HG03571 (cell line): ENCODE measurements around the gene NOP53.
"Not testable (repeated sequence)": the region's sequence is repeated elsewhere in the genome, so short reads cannot be mapped to it uniquely, and the experiment has no call there.

ENCODE experiments used
- ATAC-seq: cut with Tn5 transposase; IDR thresholded peaks from one replicate; pipeline ENCODE4 v1.9.1; 2021; ENCODE audit not compliant: unreplicated experiment

NOP53 gene

DNA sequence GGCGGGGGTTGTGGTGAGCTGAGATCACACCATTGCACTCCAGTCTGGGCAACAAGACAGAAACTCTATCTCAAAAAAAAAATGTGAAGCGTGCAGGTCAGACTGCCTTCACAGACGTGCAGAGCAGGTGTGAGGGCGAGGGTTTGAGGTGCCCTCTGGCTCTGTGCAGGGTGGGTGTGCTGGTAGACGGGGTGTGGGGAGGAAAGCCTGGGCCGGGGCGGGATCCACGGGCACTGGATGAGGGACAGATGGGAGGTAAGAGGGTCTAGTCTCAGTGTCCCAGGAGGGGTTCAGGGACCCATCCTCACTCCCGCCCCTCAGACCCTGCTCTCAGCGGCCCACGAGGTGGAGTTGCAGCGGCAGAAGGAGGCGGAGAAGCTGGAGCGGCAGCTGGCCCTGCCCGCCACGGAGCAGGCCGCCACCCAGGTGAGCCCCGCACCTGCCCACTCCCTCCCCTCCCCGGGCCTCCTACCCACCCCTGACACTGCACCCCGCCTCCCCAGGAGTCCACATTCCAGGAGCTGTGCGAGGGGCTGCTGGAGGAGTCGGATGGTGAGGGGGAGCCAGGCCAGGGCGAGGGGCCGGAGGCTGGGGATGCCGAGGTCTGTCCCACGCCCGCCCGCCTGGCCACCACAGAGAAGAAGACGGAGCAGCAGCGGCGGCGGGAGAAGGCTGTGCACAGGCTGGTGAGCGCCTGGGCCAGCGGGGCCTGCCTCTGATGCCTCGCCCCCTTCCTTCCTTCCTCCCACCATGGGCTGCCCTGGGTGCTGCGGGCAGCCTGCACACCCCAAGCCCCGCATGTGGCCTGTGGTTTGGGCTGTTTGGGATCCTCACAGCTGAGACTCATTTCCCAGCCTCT lies 9.1 kb downstream of the NOP53 start:
- no peak for ATAC-seq

DNA sequence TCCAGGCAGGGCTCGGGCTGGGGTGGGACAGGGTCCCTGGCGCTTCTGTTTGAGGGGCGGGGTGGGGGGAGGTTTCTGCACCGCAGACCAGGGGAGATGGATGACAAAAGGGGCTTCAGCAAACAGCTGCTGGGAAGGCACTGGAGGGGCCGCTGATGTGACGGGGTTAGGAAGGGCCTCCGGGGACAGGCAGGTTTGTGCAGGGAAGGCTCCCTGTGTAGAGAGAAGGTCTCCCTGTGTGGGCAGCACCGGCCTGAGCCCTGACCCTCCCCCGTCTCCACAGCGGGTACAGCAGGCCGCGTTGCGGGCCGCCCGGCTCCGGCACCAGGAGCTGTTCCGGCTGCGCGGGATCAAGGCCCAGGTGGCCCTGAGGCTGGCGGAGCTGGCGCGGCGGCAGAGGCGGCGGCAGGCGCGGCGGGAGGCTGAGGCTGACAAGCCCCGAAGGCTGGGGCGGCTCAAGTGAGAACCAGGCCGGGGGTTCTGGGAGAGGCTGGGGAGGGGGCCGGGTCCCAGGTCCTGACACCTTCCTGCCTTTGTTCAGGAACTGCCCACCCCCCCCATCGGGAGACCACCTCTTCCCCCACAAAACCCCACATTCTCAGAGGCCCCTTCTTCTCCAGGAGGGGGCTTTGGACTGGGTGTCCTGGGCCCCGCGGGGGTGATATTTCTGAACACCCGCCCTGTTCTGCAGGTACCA lies 9.9 kb downstream of the NOP53 start:
- ATAC-seq, result no peak

DNA sequence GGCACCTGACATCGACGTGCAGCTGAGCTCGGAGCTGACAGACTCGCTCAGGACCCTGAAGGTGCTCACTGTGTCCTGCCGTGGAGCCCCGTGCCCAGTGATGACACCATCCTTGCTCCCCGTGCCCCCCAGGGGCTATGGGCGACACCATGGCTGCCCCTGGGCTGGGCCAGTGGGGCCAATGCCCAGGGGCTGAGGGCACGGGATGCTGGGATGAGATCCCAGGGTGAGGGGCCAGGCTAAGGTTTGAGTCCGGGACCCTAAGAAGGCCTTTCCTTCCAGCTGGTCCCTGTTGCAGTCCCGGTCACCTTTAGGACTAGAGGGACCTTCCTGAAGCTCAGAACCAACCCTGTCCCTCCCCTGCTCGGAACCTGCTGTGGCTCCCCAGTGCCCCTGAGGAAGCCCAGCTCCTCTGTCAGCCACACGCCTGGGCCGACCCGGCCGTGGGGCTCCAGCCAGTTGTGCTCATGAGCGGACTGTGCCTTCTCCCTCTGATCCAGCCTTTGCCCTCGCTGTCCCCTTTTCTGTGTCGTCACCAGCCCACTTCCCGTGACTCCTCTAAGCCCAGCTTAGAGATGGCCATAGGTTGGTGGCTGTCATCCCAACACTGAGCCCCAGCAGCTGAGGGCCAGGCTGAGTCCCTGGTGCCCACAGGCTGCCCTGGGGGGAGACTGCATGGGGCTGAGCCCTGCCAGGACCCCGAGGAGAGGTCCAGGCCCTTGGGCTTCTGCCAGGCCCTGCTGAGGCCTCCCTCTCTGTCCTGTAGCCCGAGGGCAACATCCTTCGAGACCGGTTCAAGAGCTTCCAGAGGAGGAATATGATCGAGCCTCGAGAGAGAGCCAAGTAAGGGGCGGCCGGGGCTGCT lies 10.6 kb downstream of the NOP53 start:
- ATAC-seq, result no peak

DNA sequence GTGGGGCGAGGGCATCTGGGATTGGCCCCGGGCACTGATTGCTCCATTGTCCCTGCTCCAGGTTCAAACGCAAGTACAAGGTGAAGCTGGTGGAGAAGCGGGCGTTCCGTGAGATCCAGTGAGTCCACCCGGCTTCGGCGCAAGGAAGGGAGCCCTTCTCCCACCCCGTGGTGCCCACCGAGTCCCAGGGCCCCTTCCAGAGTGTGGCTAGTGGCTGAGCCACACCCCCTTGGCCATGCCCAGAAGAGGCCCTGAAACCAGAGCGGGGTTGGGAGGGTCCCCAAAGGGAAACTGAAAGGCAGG lies 11.2 kb downstream of the NOP53 start:
- ATAC-seq, result no peak

DNA sequence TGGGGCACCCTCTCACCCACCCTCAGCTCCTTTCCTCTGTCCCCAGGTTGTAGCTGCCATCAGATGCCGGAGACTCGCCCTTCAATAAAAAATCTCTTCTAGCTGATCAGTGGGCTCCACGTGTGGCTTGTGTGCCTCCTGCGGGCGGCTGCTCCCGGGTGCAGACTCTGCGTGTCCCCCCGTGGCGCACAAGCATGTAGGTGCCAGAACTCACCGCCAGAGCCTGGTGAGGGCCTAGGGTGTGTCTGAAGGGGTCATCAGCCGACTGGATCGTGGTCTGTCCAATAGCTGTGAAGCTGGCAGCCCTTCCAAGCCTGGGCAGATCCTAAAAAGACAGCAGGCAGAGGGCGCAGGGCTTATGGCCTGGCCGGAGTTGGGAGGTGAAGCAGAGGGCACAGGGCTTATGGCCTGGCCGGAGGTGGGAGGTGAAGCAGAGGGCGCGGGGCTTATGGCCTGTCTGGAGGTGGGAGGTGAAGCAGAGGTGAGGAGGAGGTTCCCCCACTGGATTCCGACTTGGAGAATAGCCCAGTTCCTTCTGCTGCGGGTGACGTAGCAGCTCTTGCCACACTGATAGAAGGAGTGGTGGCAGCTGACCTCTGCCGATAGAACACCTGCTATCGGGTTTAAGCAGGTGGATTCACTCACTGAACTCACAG lies 11.7 kb downstream of the NOP53 start:
- ATAC-seq, result no peak

DNA sequence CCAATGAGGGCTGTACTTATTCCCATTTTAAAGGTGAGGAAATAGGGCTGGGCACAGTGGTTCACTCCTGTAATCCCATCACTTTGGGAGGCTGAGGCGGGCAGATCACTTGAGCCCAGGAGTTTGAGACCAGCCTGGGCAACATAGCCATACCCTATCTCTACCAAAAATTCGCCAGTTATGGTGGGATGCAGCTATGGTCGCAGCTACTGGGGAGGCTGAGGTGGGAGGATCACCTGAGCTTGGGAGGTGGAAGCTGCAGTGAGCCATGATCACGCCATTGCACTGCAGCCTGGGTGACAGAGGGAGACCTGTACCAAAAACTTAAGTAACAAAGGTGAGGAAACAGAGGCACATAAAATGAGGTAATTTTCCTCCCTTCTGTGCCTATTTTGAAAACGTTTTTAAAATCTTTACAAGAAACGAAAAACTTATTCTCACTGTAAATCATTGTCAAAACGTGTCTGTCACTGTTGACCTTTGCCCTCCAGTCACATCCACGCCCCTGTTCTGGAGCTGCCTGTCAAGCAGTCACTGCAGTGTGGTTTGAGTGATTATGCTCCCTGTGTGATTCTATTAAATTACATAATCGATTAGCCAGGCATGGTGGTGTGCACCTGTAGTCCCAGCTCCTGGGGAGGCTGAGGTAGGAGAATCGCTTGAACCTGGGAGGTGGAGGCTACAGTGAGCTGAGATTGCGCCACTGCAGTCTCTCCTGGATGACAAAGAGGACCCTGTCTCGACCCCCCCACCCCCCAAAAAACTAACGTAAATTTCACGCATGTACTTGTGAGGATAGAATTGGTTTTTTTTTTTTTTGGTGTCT lies 12.5 kb downstream of the NOP53 start:
- no peak for ATAC-seq

DNA sequence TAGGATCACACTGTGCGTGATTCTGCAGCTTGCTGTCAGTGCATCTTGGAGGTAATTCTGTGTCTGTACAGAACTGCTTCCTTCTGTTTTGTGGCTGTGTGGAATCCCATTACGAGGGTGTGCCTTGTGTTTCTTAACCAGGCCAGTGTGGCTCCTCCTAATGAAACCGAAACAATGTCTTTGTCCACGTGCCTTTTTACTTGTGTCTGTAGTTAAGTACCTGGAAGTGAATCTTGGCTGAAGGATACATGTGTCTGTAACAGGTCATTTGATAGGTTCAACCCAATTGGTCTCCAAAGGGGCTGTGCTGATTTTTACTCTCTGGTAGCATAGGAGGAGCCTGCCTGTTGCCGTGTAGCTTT lies 13.1 kb downstream of the NOP53 start:
- ATAC-seq, result no peak

DNA sequence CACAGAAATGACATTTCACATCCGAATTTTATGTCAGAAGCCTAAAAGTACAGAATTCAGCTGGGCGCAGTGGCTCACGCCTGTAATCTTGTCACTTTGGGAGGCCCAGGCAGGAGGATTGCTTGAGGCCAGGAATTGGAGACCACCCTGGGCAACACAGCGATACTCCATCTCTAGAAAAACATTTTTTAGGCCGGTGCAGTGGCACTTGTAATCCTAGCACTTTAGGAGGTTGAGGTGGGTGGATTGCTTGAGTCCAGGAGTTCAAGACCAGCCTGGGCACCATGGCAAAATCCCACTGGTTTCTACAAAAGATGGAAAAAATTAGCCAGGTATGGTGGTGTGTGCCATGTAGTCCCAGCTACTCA lies 15.3 kb downstream of the NOP53 start:
- ATAC-seq, result no peak

DNA sequence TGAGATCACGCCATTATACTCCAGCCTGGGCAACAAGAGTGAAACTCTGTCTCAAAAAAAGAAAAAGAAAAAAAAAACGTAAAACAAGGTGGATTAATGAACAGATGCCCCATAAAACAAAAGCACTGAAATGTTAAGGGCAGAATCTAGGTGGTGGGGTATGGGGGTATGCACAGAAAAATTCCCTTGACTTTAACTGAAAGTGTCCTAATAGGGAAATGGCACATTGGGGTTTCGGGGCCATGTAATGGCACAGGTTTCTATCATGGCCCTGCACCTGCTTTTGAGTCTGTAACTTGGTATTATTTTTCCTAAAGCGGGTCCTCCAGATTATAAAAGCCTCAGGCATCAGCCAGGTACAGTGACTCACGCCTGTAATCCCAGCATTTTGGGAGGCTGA lies 16.2 kb downstream of the NOP53 start:
- no peak for ATAC-seq

DNA sequence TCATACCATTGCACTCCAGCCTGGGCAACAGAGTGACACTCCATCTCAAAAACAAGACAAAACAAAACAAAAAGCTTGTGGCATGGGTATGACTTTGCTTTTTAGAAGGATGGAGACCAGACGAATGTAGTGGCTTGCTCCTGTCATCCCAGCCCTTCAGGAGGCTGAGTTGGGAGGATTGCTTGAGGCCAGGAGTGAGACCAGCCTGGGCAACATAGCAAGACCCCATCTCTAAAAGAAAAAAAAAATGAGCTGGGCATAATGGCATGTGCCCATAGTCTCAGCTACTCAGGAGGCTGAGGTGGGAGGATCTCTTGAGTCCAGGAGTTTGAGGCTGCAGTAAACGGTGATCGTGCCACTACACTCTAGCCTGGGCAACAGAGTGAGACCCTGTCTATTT lies 16.8 kb downstream of the NOP53 start:
- no peak for ATAC-seq

DNA sequence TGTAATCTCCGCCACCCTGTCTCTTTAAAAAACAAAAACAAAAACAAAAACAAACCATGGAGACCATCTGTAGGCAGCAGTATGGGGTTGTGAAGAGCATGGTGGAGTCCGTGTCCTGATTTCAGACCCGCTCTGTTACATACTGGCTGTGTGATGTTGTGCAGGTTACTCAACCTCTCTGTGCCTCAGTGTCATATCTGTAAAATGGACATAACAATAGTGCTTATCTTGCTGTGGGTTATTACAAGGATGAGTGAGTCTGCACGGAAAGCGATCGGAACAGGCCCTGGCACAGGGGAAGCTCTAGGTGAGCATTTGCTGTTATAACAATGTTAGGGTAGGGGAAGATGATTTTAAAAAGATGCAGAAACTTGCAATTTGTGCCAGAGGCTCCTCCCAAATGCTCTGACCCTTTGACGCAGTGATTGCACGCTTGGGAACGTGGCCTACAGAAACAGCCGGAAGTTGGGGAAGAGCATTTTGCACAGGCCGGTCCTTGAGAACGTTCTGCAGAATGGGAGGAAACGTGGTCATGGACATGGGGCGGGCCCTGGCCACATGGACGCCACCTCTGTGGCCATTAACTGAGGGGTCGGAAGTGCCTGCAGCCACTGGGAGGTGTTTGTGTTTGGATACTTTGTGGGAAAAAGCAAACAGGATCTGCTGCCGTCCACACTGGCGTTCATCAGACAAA lies 17.4 kb downstream of the NOP53 start:
- no peak for ATAC-seq

DNA sequence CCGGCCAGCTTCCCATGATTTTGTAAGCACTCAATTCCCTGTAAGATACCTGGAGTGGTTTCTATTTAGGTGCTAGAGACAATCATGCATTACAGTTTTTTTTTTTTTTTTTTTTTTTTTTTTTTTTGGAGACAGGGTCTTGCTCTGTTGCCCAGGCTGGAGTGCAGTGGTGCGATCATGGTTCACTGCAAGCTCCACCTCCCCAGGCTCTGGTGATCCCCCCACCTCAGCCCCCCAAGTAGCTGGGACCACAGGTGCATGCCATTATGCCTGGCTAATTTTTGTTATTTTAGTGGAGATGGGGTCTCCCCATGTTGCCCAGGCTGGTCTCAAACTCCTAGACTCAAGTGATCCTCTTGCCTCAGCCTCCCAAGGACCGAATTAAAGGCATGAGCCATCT lies 19.4 kb downstream of the NOP53 start:
- ATAC-seq, result not testable (repeated sequence)

DNA sequence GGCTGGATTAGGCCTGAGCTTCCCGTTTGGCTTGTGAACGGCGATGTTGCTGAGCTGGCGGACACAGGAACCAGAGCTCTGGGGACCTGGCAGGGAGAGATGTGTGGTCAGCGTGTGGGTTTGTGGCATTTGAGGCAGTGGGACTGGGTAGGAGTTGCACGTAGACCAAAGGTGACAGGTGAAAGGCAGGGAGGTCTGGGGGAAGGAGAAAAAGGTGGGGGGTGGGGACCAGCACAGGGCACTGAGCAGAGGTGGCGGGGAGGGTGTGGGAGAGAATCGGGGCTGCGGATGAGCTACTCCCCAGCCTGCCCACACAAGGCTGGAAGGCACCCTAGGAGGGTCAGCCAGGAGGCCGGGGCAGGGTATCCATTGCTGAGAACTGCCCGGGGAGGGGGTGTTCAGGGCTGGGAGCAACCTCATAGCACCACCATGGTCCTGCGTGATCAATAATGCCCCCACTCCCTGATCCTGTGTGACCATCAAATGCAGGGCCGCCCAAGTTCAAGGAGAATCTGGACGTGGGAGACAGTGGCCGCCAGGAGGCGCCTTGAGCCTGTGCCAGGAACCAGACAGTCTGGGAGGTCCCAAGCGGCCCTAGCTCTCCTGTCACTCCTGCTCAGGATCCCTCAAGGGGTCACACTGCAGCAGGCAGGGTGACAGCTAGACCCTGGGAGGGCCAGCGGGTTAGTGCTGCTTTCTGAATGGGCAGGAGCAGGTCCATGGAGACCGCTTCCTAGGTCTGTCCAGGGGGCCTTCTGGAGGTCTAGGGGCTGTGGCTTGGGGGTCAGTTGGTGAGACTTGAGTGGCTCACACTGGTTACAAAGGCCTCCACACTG lies 20.4 kb downstream of the NOP53 start:
- no peak for ATAC-seq

DNA sequence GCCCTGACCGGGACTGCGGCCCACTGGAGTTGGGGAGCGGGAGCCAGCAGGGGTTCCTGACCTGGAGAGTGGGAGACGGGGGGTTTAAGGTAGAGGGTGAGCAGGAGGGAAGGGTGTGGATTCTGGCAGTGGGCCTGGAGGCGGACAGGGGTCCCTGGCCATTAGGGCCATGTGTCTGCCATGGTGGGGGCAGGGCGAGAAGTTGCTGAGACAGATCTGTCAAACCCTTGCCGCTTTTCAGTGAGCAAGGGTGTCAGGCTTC lies 20.9 kb downstream of the NOP53 start:
- no peak for ATAC-seq

DNA sequence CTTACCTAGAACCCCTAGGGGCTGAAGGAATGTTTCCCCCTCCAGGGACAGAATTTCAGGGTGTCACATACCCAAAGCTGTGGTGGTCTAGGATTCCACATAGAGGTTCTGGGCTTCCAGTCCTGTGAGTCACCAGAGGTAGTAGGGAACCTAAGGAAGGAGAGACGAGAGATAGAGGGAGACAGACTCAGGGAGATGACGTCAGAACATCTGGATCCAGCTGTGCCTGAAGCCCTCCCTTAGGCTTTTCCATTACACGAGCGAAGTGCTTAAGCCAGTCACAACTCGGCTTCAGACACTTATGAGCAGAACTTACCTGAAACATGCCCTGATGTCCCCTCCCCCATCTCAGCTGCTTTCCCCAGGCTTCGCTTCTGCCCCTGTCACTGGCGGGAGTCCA lies 21.3 kb downstream of the NOP53 start:
- ATAC-seq, result no peak

DNA sequence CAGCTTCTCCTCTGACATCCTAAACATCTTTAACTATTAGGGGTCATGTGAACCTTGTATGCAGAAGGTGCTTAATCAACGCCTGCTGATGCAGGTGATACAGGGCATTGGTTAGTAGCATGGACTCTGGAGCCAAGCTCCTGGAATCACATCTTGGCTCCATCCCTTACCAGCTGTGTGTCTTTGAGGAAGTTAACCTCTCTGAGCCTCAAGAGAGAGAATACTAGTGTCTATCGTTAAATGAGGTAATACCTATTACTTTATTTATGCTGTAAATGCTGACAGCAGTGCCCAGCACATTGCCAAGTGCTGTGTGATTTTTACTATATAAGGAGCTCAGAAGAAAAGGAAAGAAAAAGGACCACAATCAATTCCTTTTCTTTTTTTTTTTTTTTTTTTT lies 22.0 kb downstream of the NOP53 start:
- no peak for ATAC-seq

DNA sequence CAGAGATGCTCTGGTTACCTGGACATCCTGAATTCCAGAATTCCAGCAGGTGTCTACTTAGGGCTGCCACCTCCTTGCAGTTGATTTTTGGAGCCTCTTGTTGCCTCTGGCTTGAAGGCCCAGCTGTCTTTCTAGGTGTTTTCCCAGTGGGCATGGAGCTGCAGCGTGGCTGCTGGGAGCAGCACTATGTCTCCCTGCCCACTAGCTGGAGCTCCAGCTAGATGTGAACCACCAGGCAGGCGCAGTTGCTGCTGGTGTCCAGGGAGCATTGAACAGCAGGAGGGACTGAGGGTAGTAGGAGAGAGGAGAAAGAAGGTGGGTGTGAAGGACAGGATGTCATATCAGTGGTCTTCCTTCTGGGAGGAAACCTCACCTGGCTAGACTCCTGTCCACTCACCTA lies 23.3 kb downstream of the NOP53 start:
- ATAC-seq, result no peak

DNA sequence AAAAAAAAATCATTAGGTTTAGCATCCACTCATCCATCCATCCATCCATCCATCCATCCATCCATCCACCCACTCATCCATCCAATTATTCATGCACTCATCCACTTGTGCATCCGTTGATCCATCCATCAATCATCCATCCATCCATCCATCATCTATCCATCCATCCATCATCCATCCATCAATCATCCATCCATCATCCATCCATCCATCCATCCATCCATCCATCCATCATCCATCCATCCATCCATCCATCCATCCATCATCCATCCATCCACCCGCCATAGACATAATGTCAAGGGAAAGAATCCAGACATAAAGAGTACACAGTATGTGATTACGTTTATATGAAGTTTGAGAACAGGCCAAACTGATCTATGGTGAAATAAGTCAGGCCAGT lies 24.2 kb downstream of the NOP53 start:
- ATAC-seq, result no peak

DNA sequence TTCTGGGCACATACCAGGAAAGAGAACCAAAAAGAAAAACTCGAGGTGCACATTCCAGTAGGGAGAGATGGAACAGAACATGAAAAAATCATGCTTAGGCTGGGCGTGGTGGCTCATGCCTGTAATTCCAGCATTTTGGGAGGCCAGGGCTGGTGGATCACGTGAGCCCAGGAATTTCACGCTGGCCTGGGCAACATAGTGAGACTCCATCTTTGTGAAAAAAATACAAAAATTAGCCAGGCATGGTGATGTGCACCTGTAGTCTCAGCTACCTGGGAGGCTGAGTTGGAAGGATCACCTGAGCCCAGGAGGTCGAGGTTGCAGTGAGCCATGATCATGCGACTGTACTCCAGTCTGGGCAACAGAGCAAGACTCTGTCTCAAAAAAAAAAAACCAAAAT lies 25.9 kb downstream of the NOP53 start:
- not testable (repeated sequence) for ATAC-seq
